ENCODE measurements around the gene ZNF672.

GRCh38 chr1:248860007-248860406 lies 22.0 kb downstream of the ZNF672 start:
- TF ChIP-seq CTCF (IDR thresholded peaks at IDR 0.05; ENCODE audit: low read depth, low read length, missing input control), result no peak
- TF ChIP-seq RAD21 (IDR thresholded peaks at IDR 0.05), result no peak
- TF ChIP-seq YY1 (IDR thresholded peaks at IDR 0.05), result no peak
- no peak for TF ChIP-seq SP1 (IDR thresholded peaks at IDR 0.05)

All from liver (tissue), 3 donors.